ENCODE data around the gene GRAMD2B.
A peak's percentile ranks its signal among the peaks of the same experiment; 100 is the strongest.
"Not testable (repeated sequence)": the region's sequence is repeated elsewhere in the genome, so short reads cannot be mapped to it uniquely, and the experiment has no call there.

Gene GRAMD2B, protein sequence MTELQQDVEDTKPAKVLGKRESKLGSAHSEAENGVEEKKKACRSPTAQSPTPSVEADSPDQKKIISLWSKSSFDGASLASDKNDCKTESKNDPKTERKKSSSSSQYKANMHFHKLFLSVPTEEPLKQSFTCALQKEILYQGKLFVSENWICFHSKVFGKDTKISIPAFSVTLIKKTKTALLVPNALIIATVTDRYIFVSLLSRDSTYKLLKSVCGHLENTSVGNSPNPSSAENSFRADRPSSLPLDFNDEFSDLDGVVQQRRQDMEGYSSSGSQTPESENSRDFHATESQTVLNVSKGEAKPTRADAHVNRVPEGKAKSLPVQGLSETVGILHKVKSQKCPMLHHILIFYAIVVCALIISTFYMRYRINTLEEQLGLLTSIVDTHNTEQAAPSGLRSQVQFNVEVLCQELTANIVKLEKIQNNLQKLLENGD

GRCh38 chr5:126422994-126423788 lies at the start of gene GRAMD2B:
TSS of gene GRAMD2B (plus strand) at chr5:126423409. CDS start at chr5:126423607, 198 bp downstream.
- peak; percentile 87 for DNase-seq (ENCODE audit: low spot score)

DNA sequence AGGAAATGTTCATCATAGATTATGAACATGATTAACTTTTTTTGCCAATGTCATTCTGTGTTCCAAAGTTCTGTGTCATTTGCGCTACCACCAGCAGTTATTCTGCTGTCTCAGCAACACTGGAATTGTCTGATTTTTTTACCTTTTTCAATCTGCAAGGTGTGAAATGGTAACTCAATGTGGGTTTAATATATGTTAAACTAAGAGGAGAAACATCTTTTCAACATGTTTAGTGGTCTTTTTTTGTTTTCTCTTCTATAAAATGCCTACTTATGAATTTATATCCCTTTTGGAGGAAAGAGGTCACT lies 49.1 kb upstream of the GRAMD2B start:
- DNase-seq (ENCODE audit: low spot score): no peak

- no peak for DNase-seq (ENCODE audit: low spot score)
These were observed 46.8 kb upstream of the GRAMD2B start for GRCh38 chr5:126376443-126376842.

- no peak for DNase-seq (ENCODE audit: low spot score)
These were observed 45.8 kb upstream of the GRAMD2B start for GRCh38 chr5:126377424-126377823.

DNA sequence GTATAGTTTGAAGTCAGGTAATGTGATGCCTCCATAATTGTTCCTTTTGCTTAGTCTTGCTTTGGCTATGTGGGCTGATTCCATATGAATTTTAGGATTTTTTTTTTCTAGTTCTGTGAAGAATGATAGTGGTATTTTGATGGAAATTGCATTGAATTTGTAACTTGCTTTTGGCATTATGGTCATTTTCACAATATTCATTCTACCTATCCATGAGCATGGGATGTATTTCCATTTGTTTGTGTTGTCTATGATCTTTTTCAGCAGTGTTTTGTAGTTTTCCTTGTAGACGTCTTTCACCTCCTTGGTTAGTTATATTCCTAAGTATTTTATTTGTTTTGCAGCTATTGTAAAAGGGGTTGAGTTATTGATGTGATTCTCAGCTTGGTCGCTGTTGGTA lies 42.9 kb upstream of the GRAMD2B start:
- not testable (repeated sequence) for DNase-seq (ENCODE audit: low spot score)

- DNase-seq (ENCODE audit: low spot score): no peak
These were observed 40.0 kb upstream of the GRAMD2B start for GRCh38 chr5:126383246-126383645.

DNA sequence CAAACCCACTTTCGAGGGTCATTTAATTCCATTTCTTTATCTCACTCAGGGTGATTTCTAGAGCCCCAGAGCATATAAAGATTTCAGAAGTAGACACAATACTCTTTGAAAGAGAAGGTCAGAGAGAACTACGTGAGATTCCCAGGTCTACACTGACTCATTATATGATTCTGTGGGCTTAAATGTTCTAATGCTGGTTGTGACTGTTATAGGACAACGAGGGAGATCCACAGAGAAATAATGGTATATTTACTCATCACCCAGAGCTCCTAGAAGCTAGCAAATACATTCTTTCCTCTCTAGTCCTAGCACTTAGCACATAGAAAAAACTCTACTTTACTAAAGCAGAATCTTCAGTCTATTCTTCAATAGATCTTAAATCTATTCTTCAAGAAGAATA lies 39.4 kb upstream of the GRAMD2B start:
- no peak for DNase-seq (ENCODE audit: low spot score)

- peak; percentile 40 for DNase-seq (ENCODE audit: low spot score)
These were observed 38.2 kb upstream of the GRAMD2B start for GRCh38 chr5:126384985-126385384.

- DNase-seq (ENCODE audit: low spot score): no peak
These were observed 37.4 kb upstream of the GRAMD2B start for GRCh38 chr5:126385524-126386502.

DNA sequence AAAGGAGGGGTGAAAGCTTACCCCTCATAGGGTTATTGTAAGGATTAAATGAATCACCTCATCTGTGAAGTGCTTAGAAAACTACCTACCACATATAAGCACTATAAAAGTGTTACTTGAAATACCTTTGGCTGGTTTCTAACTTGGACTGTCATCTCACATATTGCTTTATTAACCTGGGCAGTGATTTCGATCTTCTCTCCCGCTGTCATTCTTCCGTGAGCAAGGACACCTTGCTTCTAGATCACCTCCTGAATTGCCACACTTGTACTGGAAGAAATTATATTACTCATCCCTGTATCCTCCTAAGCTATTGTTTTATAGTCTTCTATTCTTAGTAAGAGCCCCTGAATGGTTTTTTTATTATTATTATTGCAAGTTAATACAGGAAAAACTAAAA lies 34.0 kb upstream of the GRAMD2B start:
- DNase-seq (ENCODE audit: low spot score): no peak

GRCh38 chr5:126390051-126390450 lies 33.2 kb upstream of the GRAMD2B start:
- no peak for DNase-seq (ENCODE audit: low spot score)

DNA sequence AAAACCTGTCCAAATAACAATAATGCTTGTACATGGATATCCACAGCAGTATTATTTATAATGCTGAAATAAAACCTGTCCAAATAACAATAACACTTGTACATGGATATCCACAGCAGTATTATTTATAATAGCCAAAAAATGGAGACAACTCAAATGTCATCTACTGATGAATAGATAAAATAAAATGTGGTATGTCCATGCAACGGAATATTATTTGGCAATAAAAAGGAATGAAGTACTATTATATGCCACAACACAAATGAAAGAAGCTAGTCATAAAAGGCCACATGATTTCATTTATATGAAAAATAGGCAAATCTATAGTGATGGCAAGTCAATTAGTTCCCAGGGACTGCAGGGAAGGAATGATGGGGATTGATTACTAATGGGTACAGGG lies 31.8 kb upstream of the GRAMD2B start:
- no peak for DNase-seq (ENCODE audit: low spot score)

GRCh38 chr5:126394211-126394788 lies 28.9 kb upstream of the GRAMD2B start:
- no peak for DNase-seq (ENCODE audit: low spot score)

- DNase-seq (ENCODE audit: low spot score): no peak
These were observed 28.0 kb upstream of the GRAMD2B start for GRCh38 chr5:126395198-126395597.

GRCh38 chr5:126395605-126396004 lies 27.6 kb upstream of the GRAMD2B start:
- no peak for DNase-seq (ENCODE audit: low spot score)

DNA sequence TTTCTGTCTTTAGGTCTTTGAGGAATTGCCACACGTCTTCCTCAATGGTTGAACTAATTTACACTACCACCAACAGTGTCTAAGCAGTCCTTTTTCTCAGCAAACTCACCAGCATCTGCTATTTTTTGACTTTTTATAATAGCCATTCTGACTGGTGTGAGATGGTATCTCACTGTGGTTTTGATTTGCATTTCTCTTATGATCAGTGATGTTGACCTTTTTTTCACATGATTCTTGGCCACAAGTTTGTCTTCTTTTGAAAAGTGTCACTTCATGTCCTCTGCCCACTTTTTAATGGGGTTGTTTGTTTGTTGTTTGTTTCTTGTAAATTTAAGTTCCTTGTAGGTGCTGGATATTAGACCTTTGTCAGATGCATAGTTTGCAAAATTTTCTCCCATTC lies 26.5 kb upstream of the GRAMD2B start:
- DNase-seq (ENCODE audit: low spot score): not testable (repeated sequence)

DNA sequence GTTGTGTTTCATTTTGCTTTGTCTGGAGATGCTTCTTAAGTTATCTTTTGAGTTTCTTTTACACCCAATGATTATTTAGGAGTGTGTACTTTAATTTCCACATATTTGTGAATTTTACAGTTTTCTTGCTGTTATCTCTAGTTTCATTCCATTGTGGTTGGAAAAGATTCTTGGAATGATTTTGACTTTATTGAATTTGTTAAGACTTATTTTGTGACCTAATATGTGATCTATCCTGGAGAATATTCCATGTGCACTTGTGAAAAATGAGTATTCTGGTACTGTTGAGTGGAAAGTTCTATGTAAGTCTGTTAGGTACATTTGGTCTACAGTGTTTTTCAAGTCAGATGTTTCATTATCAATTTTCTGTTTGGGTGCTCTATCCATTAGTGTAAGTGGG lies 24.4 kb upstream of the GRAMD2B start:
- no peak for DNase-seq (ENCODE audit: low spot score)

DNA sequence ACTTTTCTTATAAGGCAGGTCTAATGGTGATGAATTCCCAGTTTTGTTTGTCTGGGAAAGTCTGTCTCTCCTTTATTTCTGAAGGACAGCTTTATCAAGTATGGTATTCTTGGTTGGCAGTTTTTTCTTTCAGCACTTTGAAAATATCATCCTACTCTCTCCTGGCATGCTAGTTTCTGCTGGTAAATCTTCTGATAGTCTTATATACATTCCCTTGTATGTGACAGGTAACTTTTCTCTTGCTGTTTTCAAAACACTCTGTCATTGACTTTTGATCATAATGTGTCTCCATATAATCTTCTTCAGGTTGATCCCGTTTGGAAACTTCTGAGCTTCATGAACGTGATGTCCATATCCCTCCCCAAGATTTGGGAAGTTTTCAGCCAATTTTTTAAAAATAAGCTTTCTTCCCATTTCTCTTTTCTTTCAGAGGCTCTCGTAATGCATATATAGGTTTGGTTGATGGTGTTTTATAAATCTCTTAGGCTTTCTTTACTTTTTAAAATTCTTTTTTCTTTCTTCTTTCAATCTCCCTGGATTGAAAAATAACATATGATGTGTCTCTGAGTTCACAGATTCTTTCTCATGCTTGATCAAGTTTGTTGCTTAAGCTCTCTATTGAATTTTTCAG lies 22.5 kb upstream of the GRAMD2B start:
- DNase-seq (ENCODE audit: low spot score): no peak

DNA sequence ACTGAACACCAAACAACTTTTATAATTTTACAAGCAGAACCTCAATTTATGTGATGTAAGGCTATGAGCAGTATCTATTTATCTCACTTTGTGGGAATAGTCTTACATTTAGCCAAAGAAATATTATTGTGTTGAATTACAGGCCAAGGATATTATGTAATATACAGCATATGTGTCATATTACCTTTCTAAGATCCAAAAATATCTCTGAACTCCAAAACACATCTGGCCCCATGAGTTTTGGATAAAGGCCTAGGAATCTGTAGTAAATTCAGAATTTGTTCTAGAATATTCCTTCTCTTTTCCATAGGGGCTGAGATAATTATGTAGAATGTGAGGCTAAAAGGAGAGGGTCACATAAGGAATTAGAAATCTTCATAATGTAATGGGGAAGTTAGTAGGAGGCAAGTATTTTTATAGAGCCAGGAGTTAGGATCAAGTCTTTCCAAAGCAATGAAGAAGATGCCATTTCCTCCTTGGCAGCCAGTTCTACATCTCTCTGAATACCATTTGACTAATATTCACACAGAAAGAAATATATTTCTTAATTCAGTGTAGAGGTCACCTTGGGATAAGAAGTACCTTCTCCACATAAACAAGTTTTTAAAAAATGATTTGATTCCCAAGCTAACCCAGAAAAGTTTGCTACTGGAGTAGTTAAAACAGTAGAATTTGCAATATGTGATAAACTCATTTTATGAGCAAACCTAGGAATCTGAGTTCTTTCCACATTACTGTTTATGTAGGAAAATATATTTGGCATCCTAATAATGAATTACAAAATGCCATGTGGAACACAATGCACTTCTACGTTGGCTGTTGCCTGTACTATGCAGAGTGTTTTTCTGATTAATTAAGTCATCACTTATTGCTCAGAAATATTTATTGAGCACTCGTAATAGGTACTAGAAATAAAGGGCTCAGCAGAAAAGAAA lies 20.3 kb upstream of the GRAMD2B start:
- DNase-seq (ENCODE audit: low spot score): no peak

DNA sequence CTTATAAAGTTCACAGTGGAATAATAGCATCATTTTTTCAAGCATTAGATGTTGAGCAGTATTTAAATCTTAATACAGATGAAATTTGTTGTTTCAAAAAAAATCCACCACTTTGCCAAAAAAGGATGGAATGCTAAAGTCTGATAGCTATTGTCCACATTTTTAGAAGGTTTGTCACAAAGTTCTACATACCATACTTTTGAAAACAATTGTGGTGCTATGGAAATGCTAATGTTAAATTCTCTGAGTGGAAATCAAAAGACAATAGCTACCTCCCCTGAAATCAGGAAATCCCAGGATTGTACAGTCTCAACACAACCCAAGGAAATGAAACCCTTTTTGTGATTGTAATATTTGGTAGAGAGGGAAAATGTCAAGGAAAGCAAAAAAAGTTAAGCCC lies 19.3 kb upstream of the GRAMD2B start:
- no peak for DNase-seq (ENCODE audit: low spot score)
